Neural crest cell (in vitro differentiated cells): ENCODE data around the gene KLHDC7B. TPM values are rescaled to one million over a fixed set of nuclear protein-coding genes. Genes with fewer than 3 reads are reported as not detected.
A peak's percentile ranks its signal among the peaks of the same experiment; 100 is the strongest.

Source experiments
- DNase-seq: peaks from one replicate; pipeline ENCODE4 v3.0.0; 2021; ENCODE audit warnings: low read depth, mixed read lengths, low spot score
- H3K27ac Mint-ChIP-seq: one replicate; pipeline ENCODE4 v1.8.0; 2021; ENCODE audit warnings: mild to moderate bottlenecking, mixed read lengths; ENCODE audit not compliant: unreplicated experiment
- H3K27me3 Mint-ChIP-seq: 2 replicates; pipeline ENCODE4 v1.8.0; 2021; ENCODE audit warnings: low read depth, mild to moderate bottlenecking, mixed read lengths
- H3K36me3 Mint-ChIP-seq: 2 replicates; pipeline ENCODE4 v1.8.0; 2021; ENCODE audit warnings: low read depth, mild to moderate bottlenecking, mixed read lengths
- H3K4me1 Mint-ChIP-seq: 2 replicates; pipeline ENCODE4 v1.8.0; 2021; ENCODE audit warnings: mixed read lengths
- H3K4me3 Mint-ChIP-seq: one replicate; pipeline ENCODE4 v1.8.0; 2021; ENCODE audit warnings: mild to moderate bottlenecking, mixed read lengths
- H3K9me3 Mint-ChIP-seq: 2 replicates; pipeline ENCODE4 v1.8.0; 2021; ENCODE audit warnings: mixed read lengths
- CTCF ChIP-seq: fragments of 200-600 bp; sonication (generic); conservative IDR thresholded peaks from 2 replicates; pipeline ENCODE4 v1.5.0; 2021; ENCODE audit warnings: antibody characterized with exemption, mild to moderate bottlenecking
- total RNA-seq: library from RNA; stranded (reverse); gene quantifications from 2 replicates; pipeline ENCODE4 v1.2.1, GENCODE V29; 2021

Gene KLHDC7B
- total RNA-seq, 1 donor from 2014 or later: 0.07 TPM

DNA sequence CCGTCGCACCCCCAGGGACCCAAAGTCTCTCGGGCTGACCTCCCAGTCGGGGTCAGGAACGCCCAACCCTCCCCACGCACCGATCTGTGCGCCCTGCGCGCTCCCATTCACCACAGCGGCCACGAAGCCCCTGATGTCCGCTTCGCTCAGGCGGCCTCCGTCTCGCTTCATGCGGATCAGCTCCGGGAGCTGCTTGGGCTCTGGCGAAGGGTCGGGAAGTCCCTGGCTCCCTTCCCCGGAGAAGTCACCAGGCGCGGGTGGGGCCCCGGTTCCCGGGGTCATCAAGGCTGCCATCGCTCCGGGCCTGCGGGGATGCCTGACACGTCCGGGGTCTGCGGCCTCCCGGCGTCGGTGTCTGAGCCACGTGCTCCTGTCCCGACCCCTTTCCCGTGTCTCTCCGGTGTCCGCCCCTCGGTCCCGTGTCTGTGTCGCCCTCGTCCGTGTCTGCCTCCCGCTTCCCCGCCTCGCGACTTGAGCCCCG is 16.2 kb upstream of the KLHDC7B start:
- H3K4me1 Mint-ChIP-seq: peaks cover 31% of the 10 kb centered on the region
- peak overlapping the region; percentile 31 for H3K4me3 Mint-ChIP-seq
- H3K27ac Mint-ChIP-seq: no peak overlapping the region
- no peak for TF ChIP-seq CTCF
- H3K9me3 Mint-ChIP-seq: no peaks in the 10 kb centered on the region
- H3K27me3 Mint-ChIP-seq: peaks cover 78% of the 10 kb centered on the region
- peaks cover 6% of the 10 kb centered on the region for H3K36me3 Mint-ChIP-seq
- DNase-seq: no peak

- Mint-ChIP-seq H3K27ac (no peak within 1 kb of the TSS), H3K4me1 (peaks cover 29% of the 10 kb centered on the region), H3K27me3 (peaks cover 76% of the 10 kb centered on the region), H3K36me3 (peaks cover 3% of the 10 kb centered on the region), H3K4me3 (peak within 1 kb of the TSS; percentile 85), H3K9me3 (no peaks in the 10 kb centered on the region)
- TF ChIP-seq CTCF: no peak
- DNase-seq: no peak
Observed at GRCh38 chr22:50529897-50530579, 15.7 kb upstream of the KLHDC7B start, which contains the start of gene TYMP. Gene TYMP, minus strand, starts transcription at chr22:50530012. Its CDS starts 303 bp downstream, at chr22:50529709.

DNA sequence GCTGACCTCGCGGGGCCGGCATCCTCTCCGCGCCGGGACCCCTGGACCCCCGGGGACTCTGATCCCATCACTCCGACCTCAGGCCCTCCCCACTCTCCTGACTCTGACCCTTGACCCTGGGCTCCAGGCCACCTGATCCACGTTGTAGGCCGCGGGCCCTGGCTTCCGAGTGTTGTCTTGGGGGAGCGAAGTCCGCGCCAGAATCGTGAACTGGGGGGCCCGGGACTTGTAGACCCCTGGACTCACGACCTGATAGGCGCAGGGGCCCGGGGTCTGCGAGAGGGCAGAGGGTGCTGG is 15.2 kb upstream of the KLHDC7B start:
- Mint-ChIP-seq H3K4me1 (peaks cover 29% of the 10 kb centered on the region), H3K27me3 (peaks cover 76% of the 10 kb centered on the region), H3K9me3 (no peaks in the 10 kb centered on the region), H3K27ac (no peak overlapping the region), H3K4me3 (peak overlapping the region; percentile 59), H3K36me3 (peaks cover 3% of the 10 kb centered on the region)
- TF ChIP-seq CTCF: no peak
- no peak for DNase-seq

DNA sequence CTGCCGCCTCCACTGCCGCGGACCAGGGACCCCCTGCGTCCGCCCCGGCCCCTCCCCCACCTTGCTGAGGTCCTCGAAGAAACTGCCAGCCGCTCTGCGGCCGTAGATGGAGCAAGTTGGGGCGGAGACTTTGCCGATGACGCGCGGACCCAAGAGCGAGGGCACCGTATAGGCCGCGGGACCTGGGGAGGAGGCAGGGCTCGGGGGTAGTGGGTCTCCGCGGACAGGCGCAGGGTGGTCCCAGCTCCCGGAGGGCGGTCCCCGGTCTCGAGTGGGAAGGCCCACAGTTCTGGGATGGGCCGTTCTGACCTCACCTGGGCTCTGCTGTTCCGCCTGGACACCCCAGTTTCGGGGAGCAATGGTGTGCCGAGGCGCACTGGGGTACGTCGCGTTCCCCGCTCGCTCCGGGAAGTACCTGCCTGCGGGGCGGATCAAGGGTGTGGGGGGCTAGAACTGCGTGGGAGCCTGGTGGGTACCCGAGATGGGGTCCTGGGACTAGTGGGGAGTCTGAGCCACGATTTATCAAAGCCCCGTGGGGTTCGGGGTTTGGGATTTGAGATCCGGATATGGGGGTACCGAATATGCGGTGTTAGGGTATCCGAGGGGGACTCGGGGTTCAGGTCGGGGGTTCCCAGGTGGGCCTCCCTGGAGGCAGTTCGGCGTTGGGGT is 14.7 kb upstream of the KLHDC7B start:
- Mint-ChIP-seq H3K4me3 (peak overlapping the region; percentile 59), H3K9me3 (no peaks in the 10 kb centered on the region), H3K36me3 (peaks cover 3% of the 10 kb centered on the region), H3K27me3 (peaks cover 76% of the 10 kb centered on the region), H3K27ac (no peak overlapping the region), H3K4me1 (peaks cover 29% of the 10 kb centered on the region)
- DNase-seq: peak; percentile 43
- no peak for TF ChIP-seq CTCF

GRCh38 chr22:50531546-50531961 is 14.1 kb upstream of the KLHDC7B start:
- no peak for TF ChIP-seq CTCF
- H3K9me3 Mint-ChIP-seq: no peaks in the 10 kb centered on the region
- no peak overlapping the region for H3K27ac Mint-ChIP-seq
- peaks cover 81% of the 10 kb centered on the region for H3K27me3 Mint-ChIP-seq
- H3K4me3 Mint-ChIP-seq: no peak overlapping the region
- no peak for DNase-seq
- H3K36me3 Mint-ChIP-seq: peaks cover 3% of the 10 kb centered on the region
- H3K4me1 Mint-ChIP-seq: peaks cover 29% of the 10 kb centered on the region
